HAP-1 (cell line): Measurements from ENCODE around the gene MINPP1.
"Not testable (repeated sequence)": the region's sequence is repeated elsewhere in the genome, so short reads cannot be mapped to it uniquely, and the experiment has no call there.

Experiments
- DNase-seq, 2 experiments: peaks; one replicate each; pipeline ENCODE4 v3.0.0-alpha.2; 2016 to 2020; ENCODE audit warnings: low spot score in 2 of 2
- H3K27me3 ChIP-seq: fragments of 250-450 bp; sonication (Bioruptor Pico); 2 replicates; pipeline ENCODE4 v1.5.1; 2020; ENCODE audit warnings: low read depth, mild to moderate bottlenecking, moderate library complexity
- H3K36me3 ChIP-seq: fragments of 250-450 bp; sonication (Bioruptor Pico); replicated peaks from 2 replicates; pipeline ENCODE4 v1.5.1; 2020; ENCODE audit warnings: mild to moderate bottlenecking
- H3K4me1 ChIP-seq: fragments of 250-450 bp; sonication (Bioruptor Pico); 2 replicates; pipeline ENCODE4 v1.5.1; 2020; ENCODE audit warnings: mild to moderate bottlenecking
- H3K4me3 ChIP-seq: fragments of 250-450 bp; sonication (Bioruptor Pico); 2 replicates; pipeline ENCODE4 v1.5.1; 2020; ENCODE audit warnings: mild to moderate bottlenecking, moderate library complexity
- H3K9me3 ChIP-seq: fragments of 250-450 bp; sonication (Bioruptor Pico); 2 replicates; pipeline ENCODE4 v1.5.1; 2020; ENCODE audit warnings: mild to moderate bottlenecking, moderate library complexity
- in situ Hi-C: fragments of 300-500 bp; cut with MboI; formaldehyde crosslinking; loops from 3 replicates; pipeline ENCODE4 v1.14.3; 2020; ENCODE audit warnings: low sequenced_read_pairs, inconsistent platforms, mixed read lengths

MINPP1 gene

DNA sequence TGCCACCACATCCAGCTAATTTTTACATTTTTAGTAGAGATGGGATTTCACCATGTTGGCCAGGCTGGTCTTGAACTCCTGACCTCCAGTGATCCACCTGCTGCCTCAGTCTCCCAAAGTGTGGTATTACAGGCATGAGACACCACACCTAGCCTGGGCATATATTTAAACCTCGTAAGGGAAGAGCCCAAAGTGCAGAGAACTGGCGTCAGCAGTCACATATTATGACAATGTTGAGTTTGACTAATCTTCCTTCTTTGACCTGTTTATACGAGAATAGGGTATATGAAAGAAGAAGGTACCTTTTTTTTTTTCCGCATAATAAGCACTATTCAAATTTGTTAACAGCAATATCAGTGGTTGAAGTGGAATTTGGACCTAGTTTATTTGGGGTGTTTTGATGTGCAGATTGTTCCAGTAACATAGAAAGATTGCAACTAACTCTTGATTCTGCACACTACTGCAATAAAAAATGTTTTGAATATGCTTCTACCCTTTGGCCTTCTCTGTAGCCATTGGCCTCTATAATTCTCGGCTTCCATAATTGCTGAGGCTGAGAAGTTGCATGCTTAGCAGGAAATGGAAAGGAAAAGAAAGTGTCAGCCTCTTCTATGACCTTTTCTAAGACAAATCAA, 55.9 kb downstream of the MINPP1 start:
- no peaks in the 10 kb centered on the region for H3K27me3 ChIP-seq
- no peaks in the 10 kb centered on the region for H3K36me3 ChIP-seq
- H3K9me3 ChIP-seq = no peaks in the 10 kb centered on the region
- no peaks in the 10 kb centered on the region for H3K4me1 ChIP-seq
- in situ Hi-C loops = no loop called here
- no peak overlapping the region for H3K4me3 ChIP-seq
- no peak for DNase-seq

DNA sequence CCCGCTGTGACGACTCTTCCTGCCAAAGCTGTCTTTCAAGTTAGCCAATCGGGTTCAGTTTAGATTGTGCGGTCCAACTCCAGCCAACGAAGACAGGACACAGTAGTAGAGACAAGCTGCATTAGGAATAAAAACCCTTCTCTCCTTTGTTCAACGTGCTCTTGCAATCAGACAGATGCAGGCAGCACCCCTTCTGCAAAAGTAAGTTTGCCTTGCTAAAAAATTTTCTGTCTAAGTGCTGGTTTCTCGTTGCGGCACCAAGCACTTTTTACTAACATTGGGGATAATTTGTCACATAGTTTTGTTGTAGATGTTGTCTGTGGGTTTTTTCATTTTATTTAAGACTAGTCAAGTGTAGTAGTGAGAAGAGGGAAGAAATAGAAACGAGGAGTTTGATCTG, 58.1 kb downstream of the MINPP1 start:
- H3K4me1 ChIP-seq = no peaks in the 10 kb centered on the region

DNA sequence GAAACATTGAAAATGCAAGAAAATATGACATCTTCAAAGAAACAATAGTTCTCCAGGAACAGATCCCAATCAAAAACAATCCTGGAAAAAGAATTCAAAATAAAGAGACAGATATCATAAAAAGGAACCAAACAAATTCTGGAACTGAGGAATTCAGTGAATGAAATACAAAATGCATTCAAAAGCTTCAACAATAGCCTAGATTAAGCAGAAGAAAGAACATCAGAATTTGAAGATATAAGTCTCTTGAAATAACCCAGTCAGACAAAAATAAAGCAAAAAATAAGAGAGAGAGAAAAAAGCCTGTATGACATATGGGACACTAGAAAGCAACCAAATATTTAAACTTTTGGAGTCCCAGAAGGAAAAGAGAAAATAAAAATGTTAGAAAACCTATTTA, 60.3 kb downstream of the MINPP1 start:
- no peaks in the 10 kb centered on the region for H3K4me1 ChIP-seq
- in situ Hi-C loops = no loop called here
- H3K36me3 ChIP-seq = no peaks in the 10 kb centered on the region
- no peaks in the 10 kb centered on the region for H3K27me3 ChIP-seq
- no peak overlapping the region for H3K4me3 ChIP-seq
- no peaks in the 10 kb centered on the region; the same call in 1 of the 2 replicates for H3K9me3 ChIP-seq
- DNase-seq = no peak

More for the DNA sequence above, 58.1 kb downstream of the MINPP1 start:
- no peaks in the 10 kb centered on the region for H3K27me3 ChIP-seq
- no peak for DNase-seq
- H3K4me3 ChIP-seq = no peak overlapping the region
- no peaks in the 10 kb centered on the region; the same call in 1 of the 2 replicates for H3K9me3 ChIP-seq
- in situ Hi-C loops = no loop called here
- no peaks in the 10 kb centered on the region for H3K36me3 ChIP-seq

DNA sequence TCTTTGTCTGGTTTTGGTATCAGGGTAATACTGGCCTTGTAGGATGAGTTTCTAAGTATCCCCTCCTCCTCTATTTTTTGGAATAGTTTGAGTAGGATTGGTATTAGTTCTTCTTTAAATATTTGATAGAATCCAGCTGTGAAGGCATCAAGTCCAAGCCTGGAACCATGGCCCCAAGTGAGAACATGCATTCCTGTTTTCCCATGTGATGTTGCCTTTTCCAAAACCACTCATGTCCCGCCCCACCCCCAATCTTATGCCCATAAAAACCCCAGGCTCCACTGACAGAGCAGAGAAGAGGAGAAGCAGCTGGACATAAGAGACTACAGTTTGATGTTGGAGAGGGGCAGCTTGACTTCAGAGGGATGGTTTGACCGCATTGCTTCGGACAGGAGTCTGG, 71.2 kb downstream of the MINPP1 start:
- H3K27me3 ChIP-seq = peaks cover 5% of the 10 kb centered on the region; the same call in 1 of the 2 replicates
- in situ Hi-C loops = no loop called here

DNA sequence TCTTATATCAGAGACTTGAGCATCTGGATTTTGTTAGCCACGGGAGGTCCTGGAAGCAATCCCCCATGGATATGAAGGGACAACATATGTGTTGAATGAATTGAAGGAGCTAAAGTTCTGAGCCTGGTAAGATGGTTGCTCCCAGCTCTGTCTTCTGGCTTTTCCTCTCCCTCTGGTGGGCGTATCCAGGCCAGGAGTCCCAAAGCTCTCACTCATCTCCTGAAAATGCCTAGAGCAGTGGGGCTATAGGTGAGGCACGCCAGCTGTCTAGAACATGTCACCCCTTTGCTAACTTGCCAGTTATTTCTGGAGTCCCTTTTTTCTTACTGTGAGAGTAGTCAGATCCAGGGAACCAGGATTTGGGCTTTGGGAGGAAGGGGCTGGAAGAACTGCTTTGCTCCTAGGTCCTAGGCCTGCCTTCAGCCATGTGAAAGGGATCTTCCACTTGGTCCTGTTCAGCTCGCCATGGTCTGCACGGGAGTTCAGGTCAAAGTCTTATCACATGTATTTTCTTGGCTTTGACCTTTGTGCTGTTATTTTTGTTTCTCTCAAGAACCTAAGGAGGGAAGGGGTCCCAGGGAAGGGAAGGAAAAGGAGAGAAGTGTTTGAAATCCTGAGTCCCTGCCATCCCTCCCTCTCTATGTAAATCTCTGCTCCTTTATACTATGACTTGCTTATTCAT, 73.6 kb downstream of the MINPP1 start:
- Histone ChIP-seq H3K27me3 (peaks cover 5% of the 10 kb centered on the region; the same call in 1 of the 2 replicates), H3K4me1 (no peaks in the 10 kb centered on the region), H3K36me3 (no peaks in the 10 kb centered on the region), H3K9me3 (no peaks in the 10 kb centered on the region), H3K4me3 (no peak overlapping the region)
- in situ Hi-C loops = no loop called here
- DNase-seq = no peak

More for the DNA sequence above, 71.2 kb downstream of the MINPP1 start:
- Histone ChIP-seq H3K4me3 (no peak overlapping the region), H3K4me1 (no peaks in the 10 kb centered on the region), H3K36me3 (no peaks in the 10 kb centered on the region), H3K9me3 (no peaks in the 10 kb centered on the region; the same call in 1 of the 2 replicates)
- DNase-seq = no peak

DNA sequence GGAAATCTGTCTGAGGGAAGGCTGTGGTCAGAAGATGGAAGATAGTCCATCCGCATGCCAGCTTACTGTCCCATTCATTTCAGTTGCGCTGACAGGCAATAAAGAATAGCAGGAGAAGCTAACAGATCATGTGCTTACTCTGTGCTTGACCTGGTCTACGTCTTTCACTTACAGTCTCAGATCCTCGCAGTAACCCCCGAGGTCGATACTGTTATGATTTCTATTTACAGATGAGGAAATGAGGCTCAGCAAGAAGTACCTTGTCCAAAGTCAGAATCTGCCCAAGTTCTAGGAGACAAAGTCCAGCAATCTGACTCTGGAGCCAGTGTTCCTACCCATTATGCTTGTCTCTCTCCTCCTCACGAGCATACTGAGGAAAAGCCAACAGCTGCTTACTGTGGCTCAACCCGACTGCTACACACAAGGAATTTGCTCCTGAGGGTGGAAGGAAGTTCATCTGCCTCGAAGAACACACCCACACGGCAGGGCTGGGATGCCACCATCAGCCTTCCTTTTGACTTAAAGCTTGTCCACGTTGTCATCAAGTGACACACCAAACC, 74.2 kb downstream of the MINPP1 start:
- DNase-seq = no peak
- Histone ChIP-seq H3K36me3 (no peaks in the 10 kb centered on the region), H3K27me3 (no peaks in the 10 kb centered on the region), H3K9me3 (no peaks in the 10 kb centered on the region), H3K4me1 (no peaks in the 10 kb centered on the region), H3K4me3 (no peak overlapping the region)
- in situ Hi-C loops = no loop called here

DNA sequence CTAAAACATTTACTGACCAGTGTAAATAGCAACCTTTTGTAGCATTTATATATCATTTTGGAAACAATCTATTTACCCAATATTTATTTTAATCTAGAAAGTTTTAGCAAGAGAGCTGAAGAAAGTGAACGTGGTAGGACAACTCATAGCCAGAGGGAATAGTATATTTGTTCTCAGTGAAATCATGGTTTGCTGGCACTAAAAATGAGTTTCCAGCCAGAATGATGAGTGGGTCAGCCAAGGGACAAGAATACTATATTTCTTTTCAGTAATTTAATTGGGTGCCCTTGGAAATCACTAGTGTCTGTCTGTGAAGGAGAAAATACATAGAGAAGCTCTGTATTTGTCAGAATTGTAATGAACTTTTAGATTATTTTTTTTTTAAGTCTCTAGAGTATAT, 74.9 kb downstream of the MINPP1 start:
- DNase-seq = no peak
- Histone ChIP-seq H3K9me3 (no peaks in the 10 kb centered on the region), H3K4me3 (no peak overlapping the region), H3K36me3 (no peaks in the 10 kb centered on the region), H3K27me3 (no peaks in the 10 kb centered on the region), H3K4me1 (no peaks in the 10 kb centered on the region)
- in situ Hi-C loops = no loop called here

DNA sequence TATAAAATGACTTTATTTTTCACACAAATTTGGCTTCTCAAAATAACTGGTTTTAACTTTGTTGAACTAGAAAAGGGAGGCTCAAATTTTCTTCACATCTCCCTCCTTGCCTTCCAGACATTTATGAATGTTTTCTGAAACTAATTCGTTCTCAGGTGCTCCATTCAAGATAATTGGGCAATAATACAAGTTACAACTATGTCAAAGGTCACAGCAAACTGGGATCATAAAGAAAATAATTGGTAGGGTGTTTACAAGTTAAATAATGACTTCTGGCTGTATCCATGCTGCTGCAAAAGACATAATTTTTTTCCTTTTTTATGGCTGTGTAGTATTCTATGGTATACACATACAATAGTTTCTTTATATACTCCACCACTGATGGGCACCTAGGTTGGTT, 75.3 kb downstream of the MINPP1 start:
- no peaks in the 10 kb centered on the region for H3K4me1 ChIP-seq
- no peaks in the 10 kb centered on the region for H3K27me3 ChIP-seq
- H3K36me3 ChIP-seq = no peaks in the 10 kb centered on the region
- no peak for DNase-seq
- H3K4me3 ChIP-seq = no peak overlapping the region
- no peaks in the 10 kb centered on the region for H3K9me3 ChIP-seq
- in situ Hi-C loops = no loop called here

DNA sequence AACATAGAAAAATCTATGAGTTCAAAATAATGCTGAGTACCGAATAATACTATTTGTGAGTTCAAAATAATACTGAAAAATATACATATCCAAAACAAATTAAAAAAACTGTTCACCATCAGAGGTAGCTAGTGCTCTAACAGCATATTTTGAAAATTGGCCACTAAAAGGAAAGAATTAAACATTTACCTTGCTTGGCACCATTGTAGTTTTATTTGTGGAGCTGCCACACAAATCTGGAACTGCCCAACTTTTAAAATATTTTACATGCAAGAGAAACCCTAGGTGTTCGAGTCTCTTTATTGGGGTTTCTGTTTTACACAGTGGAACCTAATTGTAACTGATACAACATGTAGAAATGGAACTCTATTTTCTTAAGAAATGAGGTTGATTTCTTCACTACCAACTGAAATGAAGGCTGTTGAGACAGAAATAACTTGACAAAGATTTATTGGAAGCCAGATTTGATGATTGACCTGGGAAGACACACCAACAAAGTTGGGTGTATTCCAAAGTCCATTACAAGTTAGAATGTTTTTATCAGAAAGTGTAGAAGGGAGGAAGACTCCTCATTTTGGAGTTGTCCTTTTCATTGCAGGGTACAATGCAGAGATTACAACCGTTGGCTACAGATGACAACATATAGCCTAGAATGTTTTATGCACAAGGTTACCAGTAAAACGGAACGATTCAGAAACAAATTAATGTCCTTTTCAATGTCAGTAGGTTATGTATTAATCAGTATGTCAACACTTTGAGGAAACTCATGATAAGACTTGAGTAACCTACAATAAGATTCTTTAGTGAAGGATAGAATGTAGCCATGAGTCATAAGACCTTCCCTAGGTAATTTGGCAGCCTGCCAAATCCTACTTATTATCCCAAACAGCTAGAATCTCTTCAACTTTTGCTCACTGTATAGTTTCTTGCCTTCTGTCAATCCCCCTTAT, 81.1 kb downstream of the MINPP1 start:
- Histone ChIP-seq H3K9me3 (no peaks in the 10 kb centered on the region), H3K36me3 (no peaks in the 10 kb centered on the region), H3K4me1 (peaks cover 10% of the 10 kb centered on the region), H3K27me3 (no peaks in the 10 kb centered on the region), H3K4me3 (no peak overlapping the region)
- DNase-seq = peak; percentile 60 to 81
- in situ Hi-C loops = no loop called here

DNA sequence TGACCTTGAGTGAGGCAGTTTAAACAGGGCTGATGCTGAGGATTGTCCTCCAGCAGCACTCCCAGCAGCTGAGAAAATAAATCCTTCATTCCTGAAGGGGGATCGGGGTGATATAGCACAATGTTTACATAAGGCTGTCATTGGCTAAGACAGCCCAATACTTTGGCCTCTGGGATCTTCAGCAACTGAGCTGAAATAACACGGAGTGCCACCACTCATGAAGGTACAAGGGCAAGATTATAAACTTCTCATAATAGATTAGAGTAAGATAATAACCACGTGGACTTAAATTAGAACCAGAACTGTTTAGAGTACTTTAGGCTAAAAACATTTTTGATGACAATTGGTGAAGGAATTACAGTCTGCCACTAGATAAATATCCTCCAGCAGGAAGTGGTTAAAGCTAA, 85.0 kb downstream of the MINPP1 start:
- in situ Hi-C loops = no loop called here
- peaks cover 3% of the 10 kb centered on the region; the same call in 1 of the 2 replicates for H3K27me3 ChIP-seq
- DNase-seq = no peak
- no peaks in the 10 kb centered on the region for H3K9me3 ChIP-seq
- no peaks in the 10 kb centered on the region for H3K36me3 ChIP-seq
- H3K4me1 ChIP-seq = peaks cover 10% of the 10 kb centered on the region
- no peak overlapping the region for H3K4me3 ChIP-seq

DNA sequence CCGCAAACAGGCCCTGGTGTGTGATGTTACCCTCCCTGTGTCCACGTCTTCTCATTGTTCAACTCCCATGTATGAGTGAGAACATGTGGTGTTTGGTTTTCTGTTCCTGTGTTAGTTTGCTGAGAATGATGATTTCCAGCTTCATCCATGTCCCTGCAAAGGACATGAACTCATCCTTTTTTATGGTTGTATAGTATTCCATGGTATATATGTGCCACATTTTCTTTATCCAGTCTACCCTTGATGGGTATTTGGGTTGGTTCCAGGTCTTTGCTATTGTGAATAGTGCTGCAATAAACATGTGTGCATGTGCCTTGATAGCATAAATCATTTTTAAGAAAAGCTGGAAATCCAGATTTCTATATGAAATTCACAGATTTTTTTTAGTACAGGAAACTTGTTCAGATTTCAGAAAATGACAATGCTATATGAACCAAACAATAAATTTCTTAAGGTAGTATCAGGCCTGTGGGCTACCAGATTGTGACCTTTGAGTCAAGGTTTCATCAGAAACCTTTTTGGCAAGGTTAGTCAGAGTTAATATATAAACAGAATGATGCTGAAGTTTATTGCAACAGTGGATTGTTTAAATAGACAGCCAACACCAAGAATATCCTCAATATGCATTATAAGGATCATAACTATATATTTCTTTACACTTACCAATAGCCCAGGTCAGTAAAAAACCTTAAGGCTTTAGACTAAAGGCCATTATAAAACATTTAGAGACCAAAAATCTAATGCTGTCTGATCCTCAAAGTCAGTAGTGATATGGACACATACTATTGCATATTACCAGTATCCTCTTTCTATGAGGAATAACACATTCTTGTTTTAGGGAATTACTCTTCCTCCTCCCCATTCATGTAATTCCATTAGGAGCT, 86.3 kb downstream of the MINPP1 start:
- in situ Hi-C loops = no loop called here
- no peak for DNase-seq

DNA sequence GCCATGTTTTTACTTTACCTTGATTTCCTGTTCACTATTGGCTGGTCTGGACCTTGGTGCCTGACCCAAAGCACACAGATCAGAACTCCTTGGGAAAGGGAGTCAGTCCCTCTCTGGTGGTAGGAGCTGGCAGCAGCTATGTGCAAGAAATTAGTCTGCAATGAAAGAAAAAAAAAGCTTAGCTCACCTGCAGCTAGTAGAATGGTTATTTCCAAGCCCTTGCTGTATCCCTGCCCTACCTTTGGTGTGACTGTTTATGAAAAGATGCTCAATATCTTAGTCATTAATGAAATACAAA, 86.8 kb downstream of the MINPP1 start:
- Histone ChIP-seq H3K4me3 (no peak overlapping the region), H3K27me3 (peaks cover 3% of the 10 kb centered on the region; the same call in 1 of the 2 replicates), H3K4me1 (no peaks in the 10 kb centered on the region), H3K36me3 (no peaks in the 10 kb centered on the region), H3K9me3 (no peaks in the 10 kb centered on the region)
- DNase-seq = no peak
- in situ Hi-C loops = no loop called here

More for the DNA sequence above, 86.3 kb downstream of the MINPP1 start:
- H3K9me3 ChIP-seq = no peaks in the 10 kb centered on the region
- H3K36me3 ChIP-seq = no peaks in the 10 kb centered on the region
- peaks cover 5% of the 10 kb centered on the region for H3K4me1 ChIP-seq
- no peak overlapping the region for H3K4me3 ChIP-seq
- peaks cover 3% of the 10 kb centered on the region; the same call in 1 of the 2 replicates for H3K27me3 ChIP-seq

DNA sequence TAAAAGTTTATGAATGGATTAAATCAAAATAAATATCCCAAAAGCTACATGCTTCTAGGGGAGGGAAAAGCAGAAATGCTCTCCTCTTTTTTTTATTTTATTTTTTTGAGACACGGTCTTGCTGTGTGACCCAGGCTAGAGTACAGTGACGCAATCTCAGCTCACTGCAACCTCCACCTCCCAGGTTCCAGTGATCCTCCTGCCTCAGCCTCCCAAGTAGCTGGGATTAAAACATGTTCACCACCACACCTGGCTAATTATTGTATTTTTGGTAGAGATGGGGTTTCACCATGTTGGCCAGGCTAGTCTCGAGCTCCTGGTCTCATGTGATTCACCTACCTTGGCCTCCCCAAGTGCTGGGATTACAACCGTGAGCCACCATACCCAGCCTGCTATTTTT, 88.2 kb downstream of the MINPP1 start:
- H3K4me3 ChIP-seq, H3K27me3 ChIP-seq, DNase-seq, H3K9me3 ChIP-seq, H3K4me1 ChIP-seq, in situ Hi-C loops, H3K36me3 ChIP-seq: not testable (repeated sequence)
